ENCODE data around the gene SMOC1.

The SMOC1 gene

GRCh38 chr14:70047598-70048312 lies 168.5 kb downstream of the SMOC1 start:
- no peak for DNase-seq

GRCh38 chr14:70048313-70048654 lies 169.1 kb downstream of the SMOC1 start:
- no peak for DNase-seq

- DNase-seq = no peak
Measured at GRCh38 chr14:70049605-70050004, 170.4 kb downstream of the SMOC1 start.

GRCh38 chr14:70050136-70050535 lies 170.9 kb downstream of the SMOC1 start:
- DNase-seq = no peak

- no peak for DNase-seq
Measured at GRCh38 chr14:70052990-70053389, 173.8 kb downstream of the SMOC1 start.

GRCh38 chr14:70057519-70058136 lies 178.4 kb downstream of the SMOC1 start:
- DNase-seq = no peak

- DNase-seq = no peak
Measured at GRCh38 chr14:70059545-70059944, 180.3 kb downstream of the SMOC1 start.

GRCh38 chr14:70061108-70061507 lies 181.9 kb downstream of the SMOC1 start:
- DNase-seq = no peak

GRCh38 chr14:70064136-70064865 lies 185.1 kb downstream of the SMOC1 start:
- no peak for DNase-seq

GRCh38 chr14:70067810-70068209 lies 188.6 kb downstream of the SMOC1 start:
- no peak for DNase-seq

- no peak for DNase-seq
Measured at GRCh38 chr14:70069186-70069585, 190.0 kb downstream of the SMOC1 start.

- peak; percentile 21 for DNase-seq
Measured at GRCh38 chr14:70073924-70074566, 194.8 kb downstream of the SMOC1 start.

GRCh38 chr14:70077005-70077404 lies 197.8 kb downstream of the SMOC1 start:
- no peak for DNase-seq

GRCh38 chr14:70077720-70078119 lies 198.5 kb downstream of the SMOC1 start:
- DNase-seq = no peak

GRCh38 chr14:70078329-70078728 lies 199.1 kb downstream of the SMOC1 start:
- no peak for DNase-seq

GRCh38 chr14:70080076-70080475 lies 200.9 kb downstream of the SMOC1 start:
- DNase-seq = no peak

Data from CD4-positive, alpha-beta T cell treated with Interleukin-10 for 1 hour (primary cell).